ENCODE data around the gene TEX13B.

DNA sequence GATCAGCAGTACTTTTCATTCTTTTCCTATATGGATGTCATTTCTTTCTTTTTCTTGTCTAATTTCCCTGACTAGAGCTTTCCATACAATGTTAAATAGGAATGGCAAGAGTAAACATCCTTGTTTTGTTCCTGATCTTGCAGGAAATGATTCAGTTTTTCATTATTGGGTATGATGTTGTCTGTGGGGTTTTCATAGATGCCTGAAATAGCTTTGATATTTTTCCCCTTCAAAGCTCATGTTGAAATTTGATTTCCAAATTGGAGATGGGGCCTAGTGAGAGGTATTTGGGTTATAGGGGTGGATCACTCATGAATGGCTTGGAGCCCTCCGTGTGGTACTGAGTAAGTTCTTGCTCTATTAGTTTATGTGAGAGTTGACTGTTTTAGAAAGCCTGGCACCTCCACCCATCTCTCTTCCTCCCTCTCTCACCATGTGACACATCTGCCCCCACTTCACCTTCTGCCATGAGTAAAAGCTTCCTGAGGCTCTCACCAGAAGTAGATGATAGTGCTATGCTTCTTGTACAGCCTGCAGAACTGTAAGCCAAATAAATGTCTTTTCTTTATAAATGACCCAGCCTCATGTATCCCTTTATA lies 40.4 kb upstream of the TEX13B start:
- no peak for TF ChIP-seq POLR2AphosphoS5 (IDR thresholded peaks at IDR 0.05; ENCODE audit: low read depth, low read length)
- no peak for TF ChIP-seq SIN3A (IDR thresholded peaks at IDR 0.05; ENCODE audit: borderline replicate concordance, insufficient read depth, low read length)
- no peak for TF ChIP-seq TAF1 (IDR thresholded peaks at IDR 0.05; ENCODE audit: borderline replicate concordance, insufficient read depth, low read length)
- TF ChIP-seq, protein P1, sequence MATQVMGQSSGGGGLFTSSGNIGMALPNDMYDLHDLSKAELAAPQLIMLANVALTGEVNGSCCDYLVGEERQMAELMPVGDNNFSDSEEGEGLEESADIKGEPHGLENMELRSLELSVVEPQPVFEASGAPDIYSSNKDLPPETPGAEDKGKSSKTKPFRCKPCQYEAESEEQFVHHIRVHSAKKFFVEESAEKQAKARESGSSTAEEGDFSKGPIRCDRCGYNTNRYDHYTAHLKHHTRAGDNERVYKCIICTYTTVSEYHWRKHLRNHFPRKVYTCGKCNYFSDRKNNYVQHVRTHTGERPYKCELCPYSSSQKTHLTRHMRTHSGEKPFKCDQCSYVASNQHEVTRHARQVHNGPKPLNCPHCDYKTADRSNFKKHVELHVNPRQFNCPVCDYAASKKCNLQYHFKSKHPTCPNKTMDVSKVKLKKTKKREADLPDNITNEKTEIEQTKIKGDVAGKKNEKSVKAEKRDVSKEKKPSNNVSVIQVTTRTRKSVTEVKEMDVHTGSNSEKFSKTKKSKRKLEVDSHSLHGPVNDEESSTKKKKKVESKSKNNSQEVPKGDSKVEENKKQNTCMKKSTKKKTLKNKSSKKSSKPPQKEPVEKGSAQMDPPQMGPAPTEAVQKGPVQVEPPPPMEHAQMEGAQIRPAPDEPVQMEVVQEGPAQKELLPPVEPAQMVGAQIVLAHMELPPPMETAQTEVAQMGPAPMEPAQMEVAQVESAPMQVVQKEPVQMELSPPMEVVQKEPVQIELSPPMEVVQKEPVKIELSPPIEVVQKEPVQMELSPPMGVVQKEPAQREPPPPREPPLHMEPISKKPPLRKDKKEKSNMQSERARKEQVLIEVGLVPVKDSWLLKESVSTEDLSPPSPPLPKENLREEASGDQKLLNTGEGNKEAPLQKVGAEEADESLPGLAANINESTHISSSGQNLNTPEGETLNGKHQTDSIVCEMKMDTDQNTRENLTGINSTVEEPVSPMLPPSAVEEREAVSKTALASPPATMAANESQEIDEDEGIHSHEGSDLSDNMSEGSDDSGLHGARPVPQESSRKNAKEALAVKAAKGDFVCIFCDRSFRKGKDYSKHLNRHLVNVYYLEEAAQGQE (IDR thresholded peaks at IDR 0.05; ENCODE audit: insufficient read depth in 1 of 2, low read depth in 2 of 2, low read length in 2 of 2), result no peak
- TF ChIP-seq FOXP2 (optimal IDR thresholded peaks at IDR 0.05; ENCODE audit: borderline replicate concordance, extremely low read depth, extremely low read length, insufficient read depth), result no peak
